Stimulated activated memory B cell treated with anti-CD40 and anti-IgM and Interleukin-4, amounts not matched to agents 10 μg/mL and 1 μg/mL and 100 μg/mL, for 72 hours (primary cell): Measurements from ENCODE around the gene MYO7B.
"Not testable (repeated sequence)": the region's sequence is repeated elsewhere in the genome, so short reads cannot be mapped to it uniquely, and the experiment has no call there.

ENCODE experiments used
- ATAC-seq: fragments of 150-1000 bp; cut with Tn5 transposase; 2 replicates; pipeline ENCODE4 v1.10.0; 2021
- H3K27ac Mint-ChIP-seq: one replicate; pipeline ENCODE4 v1.8.0; 2022; ENCODE audit warnings: mild to moderate bottlenecking, mixed read lengths
- H3K27me3 Mint-ChIP-seq: one replicate; pipeline ENCODE4 v1.8.0; 2022; ENCODE audit warnings: mixed read lengths
- H3K36me3 Mint-ChIP-seq: one replicate; pipeline ENCODE4 v1.8.0; 2022; ENCODE audit warnings: mixed read lengths
- H3K4me1 Mint-ChIP-seq: one replicate; pipeline ENCODE4 v1.8.0; 2022; ENCODE audit warnings: mixed read lengths
- H3K4me3 Mint-ChIP-seq: one replicate; pipeline ENCODE4 v1.8.0; 2022; ENCODE audit warnings: mild to moderate bottlenecking, moderate library complexity, mixed read lengths
- H3K9me3 Mint-ChIP-seq: one replicate; pipeline ENCODE4 v1.8.0; 2022; ENCODE audit warnings: mixed read lengths

Gene MYO7B

GRCh38 chr2:127531221-127531648, 4.2 kb upstream of the MYO7B start:
- peaks cover 9% of the 10 kb centered on the region for H3K27me3 Mint-ChIP-seq
- ATAC-seq = no peak
- peaks cover 9% of the 10 kb centered on the region for H3K4me1 Mint-ChIP-seq
- H3K9me3 Mint-ChIP-seq = no peaks in the 10 kb centered on the region
- H3K27ac Mint-ChIP-seq = no peak overlapping the region
- H3K36me3 Mint-ChIP-seq = no peaks in the 10 kb centered on the region
- no peak overlapping the region for H3K4me3 Mint-ChIP-seq

DNA sequence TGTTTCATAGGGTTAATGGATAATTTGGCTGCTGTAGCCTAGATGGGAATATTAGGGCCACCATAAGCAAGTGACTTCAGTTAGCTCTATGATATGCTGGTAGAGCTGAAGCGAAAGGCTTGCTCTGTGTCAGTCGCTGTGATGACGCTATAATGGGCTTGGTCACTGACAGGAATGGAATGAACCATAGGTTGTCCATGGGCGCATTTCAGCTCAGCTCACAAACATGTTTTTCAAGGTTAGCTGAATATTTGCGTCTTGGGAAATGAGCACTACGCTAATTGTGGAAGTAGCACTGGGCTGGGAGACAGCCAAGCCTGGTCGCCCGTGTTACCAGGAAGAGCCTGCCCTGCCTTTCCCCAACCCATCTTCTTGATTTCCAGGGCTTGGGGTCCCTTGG, 3.2 kb upstream of the MYO7B start:
- no peaks in the 10 kb centered on the region for H3K9me3 Mint-ChIP-seq

DNA sequence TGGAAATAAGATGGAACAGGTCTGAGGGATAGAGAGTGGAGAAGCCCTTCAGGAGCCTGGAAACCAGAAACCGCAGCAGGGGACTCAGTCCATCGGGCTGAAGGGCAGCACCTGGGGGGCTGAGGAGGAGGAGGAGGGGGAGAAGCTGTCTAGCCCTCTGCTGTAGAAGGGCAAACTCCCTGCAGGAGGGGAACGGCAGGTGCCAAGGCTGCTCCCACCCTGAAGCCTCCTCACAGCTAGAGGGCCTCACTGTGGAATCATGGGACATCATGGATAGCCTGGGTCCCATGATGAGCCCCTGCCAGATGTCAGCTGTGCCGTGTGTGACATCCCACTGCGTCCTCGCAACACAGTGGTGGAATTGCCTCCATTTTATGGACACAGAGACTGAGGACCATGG, 435 bp downstream of the MYO7B start:
- Mint-ChIP-seq H3K36me3 (no peaks in the 10 kb centered on the region), H3K27me3 (peaks cover 24% of the 10 kb centered on the region)
- ATAC-seq = no peak

More for the DNA sequence above, 3.2 kb upstream of the MYO7B start:
- Mint-ChIP-seq H3K27ac (no peak overlapping the region), H3K4me1 (peaks cover 2% of the 10 kb centered on the region), H3K4me3 (no peak overlapping the region), H3K36me3 (no peaks in the 10 kb centered on the region), H3K27me3 (peaks cover 19% of the 10 kb centered on the region)
- no peak for ATAC-seq

DNA sequence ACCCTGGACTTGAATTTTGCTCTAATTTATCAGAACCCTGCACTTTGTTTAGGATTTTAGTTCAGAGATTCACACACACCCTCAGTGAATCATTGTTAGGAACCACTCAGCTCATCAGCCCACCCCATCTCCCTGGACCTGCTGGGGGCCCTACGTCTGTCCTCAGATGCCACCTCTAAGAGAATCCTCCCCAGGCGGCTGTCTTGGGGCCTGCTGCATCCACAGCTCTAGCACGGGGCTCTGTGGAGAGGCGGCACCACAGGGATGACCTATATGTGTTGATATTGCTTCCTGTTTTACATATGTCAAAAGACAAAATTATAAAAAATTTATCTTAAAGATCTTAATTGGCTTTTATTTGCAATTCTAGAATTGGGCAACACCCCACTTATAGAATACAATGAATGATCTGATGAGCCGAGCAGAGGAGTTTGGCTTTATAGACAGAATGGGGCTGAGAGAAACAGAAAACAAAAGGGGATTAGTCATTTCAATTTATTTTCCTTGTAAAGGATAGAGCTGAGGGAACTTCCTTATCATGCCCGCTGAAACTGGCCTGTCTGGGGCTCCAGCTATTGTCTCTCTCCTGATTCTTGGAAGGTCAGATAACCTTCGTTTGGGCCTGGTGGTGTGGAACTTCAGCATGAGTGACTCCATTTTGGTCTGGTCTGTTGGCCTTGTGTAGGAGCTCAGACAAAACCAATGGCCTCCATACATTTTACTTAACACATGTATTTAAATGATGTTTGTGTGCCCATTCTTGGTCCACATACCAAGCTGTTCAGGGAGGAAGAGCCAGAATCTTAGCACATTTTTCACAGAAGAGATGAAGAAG, 1.4 kb downstream of the MYO7B start:
- H3K4me3 Mint-ChIP-seq = no peak overlapping the region
- no peaks in the 10 kb centered on the region for H3K4me1 Mint-ChIP-seq
- no peaks in the 10 kb centered on the region for H3K9me3 Mint-ChIP-seq
- H3K27ac Mint-ChIP-seq = no peak overlapping the region
- H3K27me3 Mint-ChIP-seq = peaks cover 24% of the 10 kb centered on the region
- no peak for ATAC-seq
- no peaks in the 10 kb centered on the region for H3K36me3 Mint-ChIP-seq

More for the DNA sequence above, 435 bp downstream of the MYO7B start:
- H3K4me1 Mint-ChIP-seq = no peaks in the 10 kb centered on the region
- H3K4me3 Mint-ChIP-seq = no peak overlapping the region
- no peak overlapping the region for H3K27ac Mint-ChIP-seq
- H3K9me3 Mint-ChIP-seq = no peaks in the 10 kb centered on the region

- peaks cover 24% of the 10 kb centered on the region for H3K27me3 Mint-ChIP-seq
- no peak for ATAC-seq
- no peak overlapping the region for H3K4me3 Mint-ChIP-seq
- H3K36me3 Mint-ChIP-seq = no peaks in the 10 kb centered on the region
- H3K4me1 Mint-ChIP-seq = no peaks in the 10 kb centered on the region
- no peaks in the 10 kb centered on the region for H3K9me3 Mint-ChIP-seq
- H3K27ac Mint-ChIP-seq = no peak overlapping the region
Observed at GRCh38 chr2:127537644-127538043, 2.2 kb downstream of the MYO7B start.

- H3K27ac Mint-ChIP-seq = no peak overlapping the region
- peaks cover 2% of the 10 kb centered on the region for H3K9me3 Mint-ChIP-seq
- H3K27me3 Mint-ChIP-seq = peaks cover 17% of the 10 kb centered on the region
- ATAC-seq = no peak
- no peak overlapping the region for H3K4me3 Mint-ChIP-seq
- no peaks in the 10 kb centered on the region for H3K36me3 Mint-ChIP-seq
- H3K4me1 Mint-ChIP-seq = no peaks in the 10 kb centered on the region
Observed at GRCh38 chr2:127541809-127542208, 6.3 kb downstream of the MYO7B start.

DNA sequence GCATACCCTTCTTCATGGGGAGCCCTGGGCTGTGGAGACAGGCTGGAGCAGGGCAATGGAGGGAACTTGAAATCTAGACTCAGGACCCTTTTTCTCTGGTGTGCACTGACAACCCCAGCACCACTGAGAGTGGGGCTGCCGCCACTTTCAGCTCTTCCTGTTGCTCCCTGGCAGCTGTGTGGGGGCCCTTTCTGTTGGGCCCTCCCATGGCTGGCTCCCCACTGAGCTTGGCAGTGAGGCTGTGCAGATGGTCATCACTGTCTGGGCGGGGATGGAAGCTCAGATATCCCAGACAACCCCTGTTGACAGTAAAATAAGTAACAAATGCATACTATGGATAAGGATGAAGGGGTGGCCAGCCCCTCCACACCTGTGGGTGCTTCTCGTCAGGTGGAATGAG, 6.7 kb downstream of the MYO7B start:
- no peaks in the 10 kb centered on the region for H3K36me3 Mint-ChIP-seq
- no peak overlapping the region for H3K27ac Mint-ChIP-seq
- ATAC-seq = no peak
- H3K4me1 Mint-ChIP-seq = no peaks in the 10 kb centered on the region
- H3K27me3 Mint-ChIP-seq = peaks cover 17% of the 10 kb centered on the region
- H3K4me3 Mint-ChIP-seq = no peak overlapping the region
- H3K9me3 Mint-ChIP-seq = peaks cover 4% of the 10 kb centered on the region

DNA sequence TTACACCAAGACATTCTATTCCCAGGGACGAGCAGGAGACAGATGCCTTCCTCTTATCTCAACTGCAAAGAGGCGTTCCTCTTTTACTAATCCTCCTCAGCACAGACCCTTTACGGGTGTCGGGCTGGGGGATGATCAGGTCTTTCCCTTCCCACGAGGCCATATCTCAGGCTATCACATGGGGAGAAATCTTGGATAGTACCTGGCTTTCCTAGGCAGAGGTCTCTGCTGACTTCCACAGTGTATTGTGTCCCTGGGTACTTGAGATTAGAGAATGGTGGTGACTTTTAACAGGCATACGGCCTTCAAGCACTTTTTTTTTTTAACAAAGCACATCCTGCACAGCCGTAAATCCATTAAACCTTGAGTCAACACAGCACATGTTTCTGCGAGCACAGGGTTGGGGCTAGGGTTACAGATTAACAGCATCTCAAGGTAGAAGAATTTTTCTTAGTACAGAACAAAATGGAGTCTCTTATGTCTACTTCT, 7.6 kb downstream of the MYO7B start:
- not testable (repeated sequence) for H3K4me3 Mint-ChIP-seq, ATAC-seq, H3K9me3 Mint-ChIP-seq, H3K36me3 Mint-ChIP-seq, H3K4me1 Mint-ChIP-seq, H3K27ac Mint-ChIP-seq
- H3K27me3 Mint-ChIP-seq = peaks cover 12% of the 10 kb centered on the region

DNA sequence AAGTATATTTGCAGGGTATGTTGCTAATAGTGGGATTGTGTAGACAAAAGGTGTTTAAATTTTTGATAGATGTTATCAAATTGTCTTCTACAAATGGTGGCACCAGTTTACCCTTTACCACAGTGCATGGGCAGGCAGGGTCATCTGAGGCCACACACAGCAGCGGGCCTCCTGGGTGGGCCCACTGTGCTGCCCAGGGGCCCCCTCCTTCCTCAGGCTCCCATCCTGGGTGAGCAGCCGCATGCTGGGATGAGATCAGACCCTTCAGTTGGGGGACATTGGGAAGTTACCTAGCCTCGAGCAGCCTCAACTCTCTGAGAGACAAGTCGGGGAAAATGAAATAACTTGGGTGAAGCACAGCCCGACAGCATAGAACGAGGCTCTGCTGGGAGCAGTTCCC, 9.7 kb downstream of the MYO7B start:
- Mint-ChIP-seq H3K36me3 (no peaks in the 10 kb centered on the region), H3K27me3 (peaks cover 28% of the 10 kb centered on the region), H3K27ac (no peak overlapping the region), H3K4me3 (no peak overlapping the region), H3K4me1 (no peaks in the 10 kb centered on the region), H3K9me3 (peaks cover 4% of the 10 kb centered on the region)
- no peak for ATAC-seq

DNA sequence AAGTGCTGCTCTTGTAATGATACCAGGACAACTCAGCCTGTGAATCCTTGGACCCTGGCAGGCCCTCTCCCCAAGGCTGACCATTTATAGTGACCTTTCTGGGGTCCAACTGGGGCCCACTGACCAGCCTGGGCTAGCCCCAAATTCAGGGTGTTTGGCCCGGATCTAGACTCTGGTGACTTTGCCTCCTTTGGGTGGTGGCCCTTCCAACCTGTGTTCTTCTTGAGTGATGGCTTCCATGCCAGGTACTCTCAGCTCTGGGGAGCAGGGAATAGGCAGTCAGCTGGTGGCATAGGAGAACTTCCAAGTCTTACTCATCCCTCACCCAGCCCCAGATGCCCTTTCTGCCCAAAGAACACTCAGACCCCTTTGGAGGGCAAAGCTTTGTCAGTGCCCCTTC, 10.3 kb downstream of the MYO7B start:
- Mint-ChIP-seq H3K27ac (no peak overlapping the region), H3K4me1 (no peaks in the 10 kb centered on the region), H3K27me3 (peaks cover 34% of the 10 kb centered on the region), H3K9me3 (peaks cover 4% of the 10 kb centered on the region), H3K36me3 (no peaks in the 10 kb centered on the region), H3K4me3 (no peak overlapping the region)
- no peak for ATAC-seq

GRCh38 chr2:127546797-127547196, 11.3 kb downstream of the MYO7B start:
- Mint-ChIP-seq H3K4me1 (no peaks in the 10 kb centered on the region), H3K9me3 (peaks cover 4% of the 10 kb centered on the region), H3K27me3 (peaks cover 44% of the 10 kb centered on the region), H3K36me3 (no peaks in the 10 kb centered on the region), H3K27ac (no peak overlapping the region), H3K4me3 (no peak overlapping the region)
- ATAC-seq = no peak

DNA sequence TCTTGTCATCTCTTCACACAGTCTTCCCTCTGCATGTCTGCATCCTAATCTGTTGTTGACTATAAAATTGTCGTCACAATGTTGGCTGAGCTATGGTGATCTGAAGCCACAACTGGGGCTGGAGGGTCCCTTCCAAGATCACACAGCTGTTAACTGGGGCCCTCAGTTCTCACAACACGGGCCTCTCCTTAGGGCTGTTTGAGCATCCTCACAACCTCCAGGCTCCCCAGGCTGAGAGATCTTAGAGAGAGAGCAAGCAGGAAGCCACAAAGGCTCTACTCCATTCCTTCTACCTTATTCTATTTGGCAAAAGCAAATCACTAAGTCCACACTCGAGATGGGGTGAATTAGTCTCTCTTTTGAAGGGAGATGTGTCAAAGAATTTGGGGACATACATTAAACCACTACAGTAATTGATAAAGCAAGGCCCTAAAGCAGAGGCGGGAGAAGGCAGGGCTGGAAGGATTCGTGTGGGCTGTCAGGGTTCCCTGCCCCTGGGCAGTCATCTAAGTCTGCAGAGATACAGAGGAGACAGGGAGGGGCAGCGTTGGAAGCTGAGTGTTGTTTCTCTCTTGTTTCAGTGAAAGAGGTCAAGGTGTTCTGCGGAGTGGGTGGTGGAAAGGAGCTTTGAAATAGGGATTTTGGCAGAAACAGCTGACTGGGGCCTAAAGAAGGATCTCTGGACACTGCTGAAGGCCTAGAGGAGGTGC, 15.9 kb downstream of the MYO7B start:
- ATAC-seq = no peak
- H3K27me3 Mint-ChIP-seq = peaks cover 58% of the 10 kb centered on the region
- H3K9me3 Mint-ChIP-seq = peaks cover 7% of the 10 kb centered on the region
- H3K27ac Mint-ChIP-seq = no peak overlapping the region
- H3K36me3 Mint-ChIP-seq = no peaks in the 10 kb centered on the region
- H3K4me3 Mint-ChIP-seq = no peak overlapping the region
- H3K4me1 Mint-ChIP-seq = no peaks in the 10 kb centered on the region

- Mint-ChIP-seq H3K27ac (no peak overlapping the region), H3K9me3 (peaks cover 10% of the 10 kb centered on the region), H3K4me1 (no peaks in the 10 kb centered on the region), H3K36me3 (peaks cover 7% of the 10 kb centered on the region), H3K27me3 (peaks cover 56% of the 10 kb centered on the region), H3K4me3 (no peak overlapping the region)
- ATAC-seq = no peak
Observed at GRCh38 chr2:127552336-127552735, 16.9 kb downstream of the MYO7B start.

- peaks cover 10% of the 10 kb centered on the region for H3K9me3 Mint-ChIP-seq
- no peak for ATAC-seq
- no peak overlapping the region for H3K27ac Mint-ChIP-seq
- H3K36me3 Mint-ChIP-seq = peaks cover 8% of the 10 kb centered on the region
- no peaks in the 10 kb centered on the region for H3K4me1 Mint-ChIP-seq
- H3K27me3 Mint-ChIP-seq = peaks cover 62% of the 10 kb centered on the region
- no peak overlapping the region for H3K4me3 Mint-ChIP-seq
Observed at GRCh38 chr2:127552846-127553245, 17.4 kb downstream of the MYO7B start.

DNA sequence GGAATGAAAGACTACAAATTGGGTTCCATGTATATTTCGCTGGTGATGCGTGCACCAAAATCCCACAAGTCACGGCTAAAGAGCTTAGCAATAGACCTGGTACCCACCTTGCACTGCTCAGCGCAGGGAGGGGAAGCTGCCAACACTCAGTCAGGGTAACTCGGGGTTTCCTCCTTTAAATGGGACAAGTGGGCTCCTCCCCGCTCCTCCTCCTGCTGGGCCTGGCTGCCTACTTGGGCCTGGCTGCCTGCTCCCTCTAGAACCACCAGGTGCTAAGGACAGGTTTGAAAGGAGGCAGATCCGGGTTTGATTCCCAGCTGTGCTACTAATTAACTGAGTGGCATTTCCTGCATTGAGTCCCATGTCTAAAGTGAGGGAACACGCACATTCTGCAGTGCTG, 23.4 kb downstream of the MYO7B start:
- Mint-ChIP-seq H3K4me3 (no peak overlapping the region), H3K9me3 (peaks cover 14% of the 10 kb centered on the region), H3K36me3 (peaks cover 14% of the 10 kb centered on the region), H3K4me1 (peaks cover 14% of the 10 kb centered on the region), H3K27ac (no peak overlapping the region), H3K27me3 (peaks cover 24% of the 10 kb centered on the region)
- ATAC-seq = no peak

DNA sequence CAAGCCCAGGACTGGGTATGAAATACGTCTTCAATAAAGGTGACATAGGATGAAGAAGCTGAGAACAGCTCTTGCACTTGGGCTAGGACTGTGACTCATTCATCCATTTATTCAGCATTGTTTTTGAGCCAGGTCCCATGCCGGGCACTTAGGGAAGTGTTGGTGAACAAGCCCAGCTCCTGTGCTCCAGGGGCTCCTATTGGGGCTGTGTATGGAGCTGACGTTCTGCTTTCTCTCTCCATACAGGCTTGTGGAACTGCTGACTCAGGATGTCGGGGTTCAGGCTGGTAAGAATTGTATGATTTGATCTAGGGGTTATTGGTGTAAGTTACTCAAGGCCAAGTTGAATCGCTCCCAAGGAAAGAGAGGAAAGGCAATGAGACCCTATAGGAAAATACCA, 24.0 kb downstream of the MYO7B start:
- Mint-ChIP-seq H3K27me3 (peaks cover 24% of the 10 kb centered on the region), H3K4me1 (peaks cover 19% of the 10 kb centered on the region), H3K27ac (no peak overlapping the region), H3K36me3 (peaks cover 14% of the 10 kb centered on the region), H3K9me3 (peaks cover 14% of the 10 kb centered on the region), H3K4me3 (no peak overlapping the region)
- no peak for ATAC-seq
